ENCODE data around the gene OR2W1. TPM values are rescaled to one million over a fixed set of nuclear protein-coding genes. Genes with fewer than 3 reads are reported as not detected.

Gene OR2W1
- total RNA-seq, 2 donors from 2014 or later, result not detected

GRCh38 chr6:29025927-29026585 lies 18.9 kb downstream of the OR2W1 start:
- Histone ChIP-seq H3K4me3 (no peak overlapping the region), H3K27me3 (no peaks in the 10 kb centered on the region), H3K27ac (no peak overlapping the region), H3K9me3 (no peaks in the 10 kb centered on the region), H3K36me3 (replicated peaks in 1 of 2; ENCODE audit: insufficient read depth in 1 of 2, low read depth in 2 of 2) (no peaks in the 10 kb centered on the region), H3K4me1 (no peaks in the 10 kb centered on the region)
- DNase-seq (no peak), ATAC-seq (no peak)
- TF ChIP-seq CTCF (IDR thresholded peaks at IDR 0.05), result no peak
- no peak for TF ChIP-seq POLR2A (IDR thresholded peaks at IDR 0.05)
- intact Hi-C loops (cut with DNase I), result no loop called here
- WGBS, 2 donors, result 17 to 19% methylated on average over 2 of the region's 2 CpGs

- DNase-seq (no peak), ATAC-seq (no peak)
- WGBS, 2 donors, result 55 to 66% methylated on average over 2 of the region's 2 CpGs
- no peaks in the 10 kb centered on the region for H3K27me3 ChIP-seq
- H3K9me3 ChIP-seq, result no peaks in the 10 kb centered on the region
- no peak overlapping the region for H3K27ac ChIP-seq
- peaks cover 7% of the 10 kb centered on the region for H3K4me1 ChIP-seq
- H3K4me3 ChIP-seq, result no peak overlapping the region
- TF ChIP-seq CTCF (IDR thresholded peaks at IDR 0.05) (no peak), POLR2A (IDR thresholded peaks at IDR 0.05) (no peak)
- no peaks in the 10 kb centered on the region for H3K36me3 ChIP-seq (replicated peaks in 1 of 2; ENCODE audit: insufficient read depth in 1 of 2, low read depth in 2 of 2)
- intact Hi-C loops (cut with DNase I), result no loop called here
These were observed 23.5 kb downstream of the OR2W1 start for GRCh38 chr6:29021434-29021833.

GRCh38 chr6:29019629-29020028 lies 25.3 kb downstream of the OR2W1 start:
- H3K36me3 ChIP-seq (replicated peaks in 1 of 2; ENCODE audit: insufficient read depth in 1 of 2, low read depth in 2 of 2), result no peaks in the 10 kb centered on the region
- peaks cover 0 to 3% of the 10 kb centered on the region in 2 donors for H3K27me3 ChIP-seq
- H3K4me1 ChIP-seq, result peaks cover 10% of the 10 kb centered on the region
- H3K27ac ChIP-seq, result no peak overlapping the region
- no peak for DNase-seq
- 50 to 57% methylated on average over 2 of the region's 2 CpGs for WGBS, 2 donors
- H3K9me3 ChIP-seq, result no peaks in the 10 kb centered on the region
- TF ChIP-seq POLR2A (IDR thresholded peaks at IDR 0.05), result no peak
- no peak for TF ChIP-seq CTCF (IDR thresholded peaks at IDR 0.05)
- ATAC-seq, result no peak
- no peak overlapping the region for H3K4me3 ChIP-seq
- intact Hi-C loops (cut with DNase I), result loop anchor here (5.0 kb wide), 2 partner anchors 182 to 332 kb away; no protein-coding TSS in a partner anchor

GRCh38 chr6:29017428-29017802 lies 27.6 kb downstream of the OR2W1 start:
- H3K9me3 ChIP-seq, result no peaks in the 10 kb centered on the region
- WGBS, 2 donors, result 20 to 34% methylated on average over 3 of the region's 3 CpGs
- no peak overlapping the region for H3K4me3 ChIP-seq
- no peak overlapping the region for H3K27ac ChIP-seq
- DNase-seq, result no peak
- H3K4me1 ChIP-seq, result peaks cover 10% of the 10 kb centered on the region
- ATAC-seq, result no peak
- TF ChIP-seq POLR2A (IDR thresholded peaks at IDR 0.05), result no peak
- no peak for TF ChIP-seq CTCF (IDR thresholded peaks at IDR 0.05)
- intact Hi-C loops (cut with DNase I), result loop anchor here (5.0 kb wide), 2 partner anchors 180 to 330 kb away; no protein-coding TSS in a partner anchor
- H3K36me3 ChIP-seq (replicated peaks in 1 of 2; ENCODE audit: insufficient read depth in 1 of 2, low read depth in 2 of 2), result no peaks in the 10 kb centered on the region
- H3K27me3 ChIP-seq, result peaks cover 0 to 7% of the 10 kb centered on the region in 2 donors
